HepG2 (cell line): ENCODE measurements around the gene PNPLA2. TPM values are rescaled to one million over a fixed set of nuclear protein-coding genes. Genes with fewer than 3 reads are reported as not detected.
A peak's percentile ranks its signal among the peaks of the same experiment; 100 is the strongest.

Experiments
- ATF1 ChIP-seq: IDR thresholded peaks from 2 replicates; pipeline ENCODE4 v1.6.1; 2016; ENCODE audit warnings: mild to moderate bottlenecking, control low read depth
- ATM ChIP-seq: fragments of 450-650 bp; IDR thresholded peaks from 2 replicates; pipeline ENCODE4 v1.7.1; 2017; ENCODE audit warnings: mild to moderate bottlenecking, borderline replicate concordance
- BORCS8-MEF2B ChIP-seq: sonication (generic); formaldehyde crosslinking; IDR thresholded peaks from 2 replicates; pipeline ENCODE4 v1.8.0; 2022; ENCODE audit warnings: mild to moderate bottlenecking, missing genetic modification reagents
- BRCA1 ChIP-seq: sonication (generic); formaldehyde crosslinking; IDR thresholded peaks from 2 replicates; pipeline ENCODE4 v1.4.0; 2020; ENCODE audit warnings: missing genetic modification reagents
- EP300 ChIP-seq, 3 experiments: sonication (generic) in 1 of 3; formaldehyde crosslinking in 1 of 3; IDR thresholded peaks; 2 replicates each; pipeline versions ENCODE4 v1.5.1 to v1.6.1; 2011 to 2020; ENCODE audit warnings: low read depth in 2 of 3, low read length in 2 of 3, borderline replicate concordance in 1 of 3, improper control_type of control experiment in 1 of 3, mild to moderate bottlenecking in 1 of 3, missing genetic modification reagents in 1 of 3, moderate library complexity in 1 of 3
- FOXJ3 ChIP-seq: sonication (generic); formaldehyde crosslinking; IDR thresholded peaks from 2 replicates; pipeline ENCODE4 v1.4.0; 2020; ENCODE audit warnings: missing genetic modification reagents, mild to moderate bottlenecking, borderline replicate concordance
- HDAC2 ChIP-seq: sonication (generic); formaldehyde crosslinking; IDR thresholded peaks from 2 replicates; pipeline ENCODE4 v1.4.0; 2020; ENCODE audit warnings: missing genetic modification reagents
- IKZF1 ChIP-seq: fragments of 450-650 bp; IDR thresholded peaks from 2 replicates; pipeline ENCODE4 v1.7.1; 2016
- KLF16 ChIP-seq, 2 experiments: sonication (generic) in 1 of 2; formaldehyde crosslinking in 1 of 2; IDR thresholded peaks; 2 replicates each; pipeline versions ENCODE4 v1.6.1 to v1.8.0; 2016 to 2023; ENCODE audit warnings: missing genetic modification reagents in 2 of 2, missing compliant biosample characterization in 1 of 2
- MBNL3 ChIP-seq: fragments of 250-450 bp; sonication (Bioruptor Pico); conservative IDR thresholded peaks from 2 replicates; pipeline ENCODE4 v1.8.0; 2022; ENCODE audit warnings: mild to moderate bottlenecking, inconsistent platforms
- PHF21A ChIP-seq: sonication (generic); formaldehyde crosslinking; IDR thresholded peaks from 2 replicates; pipeline ENCODE4 v1.5.0; 2020; ENCODE audit warnings: mild to moderate bottlenecking, missing genetic modification reagents
- PLRG1 ChIP-seq: fragments of 450-650 bp; conservative IDR thresholded peaks from 2 replicates; pipeline ENCODE4 v1.6.1; 2016
- POLR2AphosphoS5 ChIP-seq: IDR thresholded peaks from 2 replicates; pipeline ENCODE4 v1.6.1; 2012; ENCODE audit warnings: low read depth, low read length
- PRPF4 ChIP-seq: fragments of 200-400 bp; formaldehyde crosslinking; IDR thresholded peaks from 2 replicates; pipeline ENCODE4 v1.6.1; 2016; ENCODE audit warnings: low read length, low read depth; ENCODE audit not compliant: poor library complexity, severe bottlenecking
- ZNF121 ChIP-seq: sonication (generic); formaldehyde crosslinking; IDR thresholded peaks from 2 replicates; pipeline ENCODE4 v1.5.0; 2020; ENCODE audit warnings: mild to moderate bottlenecking, missing genetic modification reagents
- ZNF136 ChIP-seq: sonication (generic); formaldehyde crosslinking; IDR thresholded peaks from 2 replicates; pipeline ENCODE4 v1.8.1; 2022; ENCODE audit warnings: low read depth, mild to moderate bottlenecking, moderate library complexity, missing genetic modification reagents
- ZNF510 ChIP-seq: sonication (generic); formaldehyde crosslinking; IDR thresholded peaks from 2 replicates; pipeline ENCODE4 v1.4.0; 2020; ENCODE audit warnings: low read depth, mild to moderate bottlenecking, missing genetic modification reagents
- ZNF589 ChIP-seq: sonication (generic); formaldehyde crosslinking; conservative IDR thresholded peaks from 2 replicates; pipeline ENCODE4 v1.8.0; 2022; ENCODE audit warnings: mild to moderate bottlenecking, moderate library complexity, missing genetic modification reagents
- ZNF614 ChIP-seq: IDR thresholded peaks from 2 replicates; pipeline ENCODE4 v1.6.1; 2018; ENCODE audit warnings: missing biosample characterization, missing genetic modification reagents, inconsistent platforms, borderline replicate concordance
- ZNF7 ChIP-seq: IDR thresholded peaks from 2 replicates; pipeline ENCODE4 v1.6.1; 2016; ENCODE audit warnings: missing biosample characterization, missing genetic modification reagents
- ZNF772 ChIP-seq: sonication (generic); formaldehyde crosslinking; IDR thresholded peaks from 2 replicates; pipeline ENCODE4 v1.5.0; 2020; ENCODE audit warnings: mild to moderate bottlenecking, missing genetic modification reagents
- polyA plus RNA-seq, 8 experiments: library from polyadenylated mRNA; depleted of rRNA in 3 of 8; stranded (reverse) in 7 of 8; unstranded in 1 of 8; fragments of >200 nt; fragmentation: Illumina TruSeq in 4 of 8; extraction: Trizol in 4 of 8; gene quantifications; 2 replicates each; pipeline versions ENCODE4 v1.2.1 to v1.2.3, GENCODE V29; 2011 to 2016; ENCODE audit warnings: low read depth in 4 of 8, missing spikeins in 1 of 8, mixed read lengths in 1 of 8; ENCODE audit not compliant: insufficient read depth in 1 of 8
- total RNA-seq, 5 experiments: library from RNA; depleted of rRNA; stranded (reverse); fragments of >200 nt; fragmentation: Illumina TruSeq; extraction: Trizol; gene quantifications; 2 replicates each; pipeline ENCODE4 v1.2.3, GENCODE V29; 2016; ENCODE audit warnings: low read depth in 1 of 5
- TF ChIP-seq, protein P1 (sequence below): sonication (generic); formaldehyde crosslinking; IDR thresholded peaks from 2 replicates; pipeline ENCODE4 v1.4.0; 2020; ENCODE audit warnings: missing genetic modification reagents
- TF ChIP-seq, protein P2 (sequence below): sonication (generic); formaldehyde crosslinking; IDR thresholded peaks from 2 replicates; pipeline ENCODE4 v1.8.0; 2022; ENCODE audit warnings: missing genetic modification reagents, low read depth, mild to moderate bottlenecking, borderline replicate concordance
- TF ChIP-seq, protein P3 (sequence below): sonication (generic); formaldehyde crosslinking; IDR thresholded peaks from 2 replicates; pipeline ENCODE4 v1.4.0; 2020; ENCODE audit warnings: low read depth, mild to moderate bottlenecking, missing genetic modification reagents
- TF ChIP-seq, protein P4 (sequence below): sonication (generic); formaldehyde crosslinking; conservative IDR thresholded peaks from 2 replicates; pipeline ENCODE4 v1.5.0; 2020; ENCODE audit warnings: missing genetic modification reagents

Gene PNPLA2
- total and polyA plus RNA-seq, 2 of the 13 experiments (the other 11 are each of a cell fraction or from before 2014, with no cell fraction given) = 10.5 to 43.2 TPM

DNA sequence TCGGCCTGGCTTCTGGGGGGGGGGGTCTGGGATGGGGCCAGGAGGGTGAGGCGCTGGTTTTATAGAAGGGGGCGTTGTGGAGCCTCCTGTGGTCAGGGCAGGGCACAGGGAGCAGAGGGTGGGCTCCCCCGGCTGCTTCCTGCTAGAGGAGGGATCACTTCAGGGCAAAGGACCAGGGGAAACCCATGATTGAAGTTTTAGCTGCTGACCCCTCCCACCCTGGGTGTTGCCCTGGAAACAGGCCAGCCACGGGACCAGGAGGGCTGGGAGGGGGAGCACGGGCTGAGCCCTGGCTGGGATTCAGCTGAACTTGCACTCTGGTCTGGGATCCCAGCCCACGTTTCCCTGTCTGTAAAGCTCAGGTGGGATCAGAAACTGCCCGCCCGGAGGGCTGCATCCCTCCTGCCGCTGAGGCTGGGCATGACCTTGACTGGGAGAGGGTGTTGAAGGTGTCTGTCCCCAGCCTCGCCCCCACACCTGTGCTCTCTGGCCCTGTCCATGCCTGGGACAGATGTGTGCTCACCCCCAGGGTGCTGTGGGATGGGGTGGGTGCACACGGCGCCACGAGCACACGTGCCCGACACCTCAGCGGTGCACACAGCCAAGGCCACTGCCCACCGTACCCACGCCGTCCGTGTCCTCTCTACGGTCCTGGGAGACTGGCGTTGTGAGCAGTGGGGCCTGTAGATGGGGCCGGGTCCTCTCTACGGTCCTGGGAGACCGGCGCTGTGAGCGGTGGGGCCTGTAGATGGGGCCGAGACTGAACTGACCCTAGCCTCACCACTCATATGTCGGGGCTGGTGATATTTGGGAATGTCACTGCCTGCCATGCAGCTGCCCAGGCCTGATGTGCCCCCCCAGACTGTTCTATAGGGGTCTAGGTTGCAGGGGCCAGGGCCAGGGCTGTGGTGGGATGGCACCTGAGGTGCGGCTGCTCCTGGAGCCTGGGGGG lies 26.3 kb downstream of the PNPLA2 start (continued):
- TF ChIP-seq PHF21A (no peak), PRPF4 (no peak), ATF1 (CRISPR knock-in tag) (no peak), ZNF136 (CRISPR knock-in tag) (no peak), HDAC2 (CRISPR knock-in tag) (peak; percentile 57; the same call in 1 of the 2 replicates), KLF16 (CRISPR knock-in tag; IDR thresholded peaks at IDR 0.05) (no peak), FOXJ3 (CRISPR knock-in tag) (no peak), ZNF772 (CRISPR knock-in tag) (0 out of 2 replicates have a peak, but pooled peaks have one; percentile 45), ATM (no peak), MBNL3 (CRISPR knock-in tag) (no peak), IKZF1 (no peak), EP300 (IDR thresholded peaks at IDR 0.05; ENCODE audit: low read depth in 2 of 2, low read length in 2 of 2) (no peak), EP300 (CRISPR knock-in tag; IDR thresholded peaks at IDR 0.05; ENCODE audit: borderline replicate concordance) (0 out of 2 replicates have a peak, but pooled peaks have one; percentile 22), BRCA1 (CRISPR knock-in tag) (no peak), ZNF121 (CRISPR knock-in tag) (no peak), ZNF510 (no peak), ZNF7 (CRISPR knock-in tag) (no peak), BORCS8-MEF2B (peak; percentile 35; the same call in 1 of the 2 replicates), PLRG1 (no peak), POLR2AphosphoS5 (no peak), ZNF589 (CRISPR knock-in tag) (no peak), ZNF614 (CRISPR knock-in tag) (0 out of 2 replicates have a peak, but pooled peaks have one; percentile 25)
- TF ChIP-seq, protein P1, sequence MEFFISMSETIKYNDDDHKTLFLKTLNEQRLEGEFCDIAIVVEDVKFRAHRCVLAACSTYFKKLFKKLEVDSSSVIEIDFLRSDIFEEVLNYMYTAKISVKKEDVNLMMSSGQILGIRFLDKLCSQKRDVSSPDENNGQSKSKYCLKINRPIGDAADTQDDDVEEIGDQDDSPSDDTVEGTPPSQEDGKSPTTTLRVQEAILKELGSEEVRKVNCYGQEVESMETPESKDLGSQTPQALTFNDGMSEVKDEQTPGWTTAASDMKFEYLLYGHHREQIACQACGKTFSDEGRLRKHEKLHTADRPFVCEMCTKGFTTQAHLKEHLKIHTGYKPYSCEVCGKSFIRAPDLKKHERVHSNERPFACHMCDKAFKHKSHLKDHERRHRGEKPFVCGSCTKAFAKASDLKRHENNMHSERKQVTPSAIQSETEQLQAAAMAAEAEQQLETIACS = no peak
- TF ChIP-seq, protein P2, sequence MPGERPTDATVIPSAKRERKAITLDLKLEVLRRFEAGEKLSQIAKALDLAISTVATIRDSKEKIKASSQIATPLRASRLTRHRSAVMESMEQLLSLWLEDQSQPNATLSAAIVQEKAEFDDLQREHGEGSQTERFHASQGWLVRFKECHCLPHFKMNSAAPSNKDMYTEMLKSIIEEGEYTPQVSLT (CRISPR knock-in tag) = no peak
- TF ChIP-seq, protein P3, sequence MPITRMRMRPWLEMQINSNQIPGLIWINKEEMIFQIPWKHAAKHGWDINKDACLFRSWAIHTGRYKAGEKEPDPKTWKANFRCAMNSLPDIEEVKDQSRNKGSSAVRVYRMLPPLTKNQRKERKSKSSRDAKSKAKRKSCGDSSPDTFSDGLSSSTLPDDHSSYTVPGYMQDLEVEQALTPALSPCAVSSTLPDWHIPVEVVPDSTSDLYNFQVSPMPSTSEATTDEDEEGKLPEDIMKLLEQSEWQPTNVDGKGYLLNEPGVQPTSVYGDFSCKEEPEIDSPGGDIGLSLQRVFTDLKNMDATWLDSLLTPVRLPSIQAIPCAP (CRISPR knock-in tag) = no peak
- TF ChIP-seq, protein P4, sequence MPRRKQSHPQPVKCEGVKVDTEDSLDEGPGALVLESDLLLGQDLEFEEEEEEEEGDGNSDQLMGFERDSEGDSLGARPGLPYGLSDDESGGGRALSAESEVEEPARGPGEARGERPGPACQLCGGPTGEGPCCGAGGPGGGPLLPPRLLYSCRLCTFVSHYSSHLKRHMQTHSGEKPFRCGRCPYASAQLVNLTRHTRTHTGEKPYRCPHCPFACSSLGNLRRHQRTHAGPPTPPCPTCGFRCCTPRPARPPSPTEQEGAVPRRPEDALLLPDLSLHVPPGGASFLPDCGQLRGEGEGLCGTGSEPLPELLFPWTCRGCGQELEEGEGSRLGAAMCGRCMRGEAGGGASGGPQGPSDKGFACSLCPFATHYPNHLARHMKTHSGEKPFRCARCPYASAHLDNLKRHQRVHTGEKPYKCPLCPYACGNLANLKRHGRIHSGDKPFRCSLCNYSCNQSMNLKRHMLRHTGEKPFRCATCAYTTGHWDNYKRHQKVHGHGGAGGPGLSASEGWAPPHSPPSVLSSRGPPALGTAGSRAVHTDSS (CRISPR knock-in tag) = no peak
